Brain microvascular endothelial cell (primary cell): ENCODE results near the gene S100A16.

Experiments
- DNase-seq: peaks from one replicate; pipeline ENCODE4 v3.0.0-alpha.2; 2020
- H3K27ac ChIP-seq: fragments of 250-450 bp; sonication (Bioruptor Pico); 2 replicates; pipeline ENCODE4 v1.5.1; 2020; ENCODE audit warnings: mild to moderate bottlenecking, moderate library complexity
- H3K27me3 ChIP-seq: fragments of 250-450 bp; sonication (Bioruptor Pico); replicated peaks from 2 replicates; pipeline ENCODE4 v1.5.1; 2020; ENCODE audit warnings: mild to moderate bottlenecking
- H3K36me3 ChIP-seq: fragments of 250-450 bp; sonication (Bioruptor Pico); replicated peaks from 2 replicates; pipeline ENCODE4 v1.5.1; 2020; ENCODE audit warnings: mild to moderate bottlenecking
- H3K4me3 ChIP-seq: 2 replicates; pipeline ENCODE4 v1.5.1; 2011; ENCODE audit warnings: low read depth, mild to moderate bottlenecking, control low read depth, low read length, moderate library complexity
- in situ Hi-C: cut with HindIII; loops from 2 replicates; pipeline ENCODE4 v1.10.0; 2017; ENCODE audit warnings: low sequenced_read_pairs, low pct_ligation_motif_present
- TF ChIP-seq, protein P1 (sequence below): IDR thresholded peaks from 2 replicates; pipeline ENCODE4 v1.5.1; 2011; ENCODE audit warnings: low read depth, mild to moderate bottlenecking, moderate library complexity, low read length, control low read depth, inconsistent platforms; ENCODE audit errors: missing control alignments

Gene S100A16

DNA sequence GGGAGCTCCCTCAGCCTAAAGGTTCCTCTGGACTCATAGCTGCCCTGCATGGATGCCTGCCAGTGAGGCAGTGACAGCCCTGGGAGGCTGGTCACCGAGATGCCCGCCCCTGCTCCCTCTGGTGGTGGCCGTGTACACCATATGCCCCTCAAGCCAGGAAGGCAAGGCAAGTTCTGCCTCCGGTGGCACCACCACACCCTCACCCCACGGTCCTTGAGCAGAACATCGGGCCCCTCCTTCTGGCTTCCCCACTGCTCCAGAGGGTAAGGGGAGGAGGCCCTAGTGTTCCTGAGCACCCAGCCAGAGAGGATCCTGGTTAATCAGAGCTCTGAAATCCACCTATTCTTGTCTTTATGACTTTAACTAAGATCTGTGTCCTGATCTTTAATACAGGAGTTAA, 4.7 kb upstream of the S100A16 start:
- DNase-seq: no peak
- H3K36me3 ChIP-seq: peaks cover 28% of the 10 kb centered on the region
- in situ Hi-C loops: no loop called here
- H3K27me3 ChIP-seq: no peaks in the 10 kb centered on the region
- no peak overlapping the region for H3K4me3 ChIP-seq
- no peak overlapping the region for H3K27ac ChIP-seq
- TF ChIP-seq, protein P1, sequence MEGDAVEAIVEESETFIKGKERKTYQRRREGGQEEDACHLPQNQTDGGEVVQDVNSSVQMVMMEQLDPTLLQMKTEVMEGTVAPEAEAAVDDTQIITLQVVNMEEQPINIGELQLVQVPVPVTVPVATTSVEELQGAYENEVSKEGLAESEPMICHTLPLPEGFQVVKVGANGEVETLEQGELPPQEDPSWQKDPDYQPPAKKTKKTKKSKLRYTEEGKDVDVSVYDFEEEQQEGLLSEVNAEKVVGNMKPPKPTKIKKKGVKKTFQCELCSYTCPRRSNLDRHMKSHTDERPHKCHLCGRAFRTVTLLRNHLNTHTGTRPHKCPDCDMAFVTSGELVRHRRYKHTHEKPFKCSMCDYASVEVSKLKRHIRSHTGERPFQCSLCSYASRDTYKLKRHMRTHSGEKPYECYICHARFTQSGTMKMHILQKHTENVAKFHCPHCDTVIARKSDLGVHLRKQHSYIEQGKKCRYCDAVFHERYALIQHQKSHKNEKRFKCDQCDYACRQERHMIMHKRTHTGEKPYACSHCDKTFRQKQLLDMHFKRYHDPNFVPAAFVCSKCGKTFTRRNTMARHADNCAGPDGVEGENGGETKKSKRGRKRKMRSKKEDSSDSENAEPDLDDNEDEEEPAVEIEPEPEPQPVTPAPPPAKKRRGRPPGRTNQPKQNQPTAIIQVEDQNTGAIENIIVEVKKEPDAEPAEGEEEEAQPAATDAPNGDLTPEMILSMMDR: no peak

DNA sequence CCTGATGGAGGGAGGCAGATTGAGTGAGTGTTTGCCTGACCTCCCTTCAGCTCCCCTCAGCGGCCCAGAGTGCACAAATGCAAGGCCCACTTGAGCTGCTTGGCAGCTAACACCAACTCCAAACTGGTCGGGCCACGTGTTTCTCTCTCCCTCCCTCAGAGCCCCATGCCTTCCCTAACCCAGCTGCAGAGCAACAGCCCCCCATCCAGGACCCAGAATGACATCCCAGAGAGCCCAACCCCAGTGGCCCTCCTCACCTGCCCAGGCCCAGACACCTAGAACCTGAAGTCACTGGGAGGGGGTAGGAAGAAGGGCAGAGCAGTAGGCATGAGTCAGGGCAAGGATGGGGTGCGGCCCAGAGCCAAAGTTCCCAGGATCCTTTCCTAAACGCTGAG, 4.0 kb upstream of the S100A16 start:
- Histone ChIP-seq H3K27me3 (no peaks in the 10 kb centered on the region), H3K27ac (no peak overlapping the region), H3K36me3 (peaks cover 20% of the 10 kb centered on the region), H3K4me3 (no peak overlapping the region)
- DNase-seq: no peak
- in situ Hi-C loops: no loop called here
- TF ChIP-seq, protein P1: no peak

DNA sequence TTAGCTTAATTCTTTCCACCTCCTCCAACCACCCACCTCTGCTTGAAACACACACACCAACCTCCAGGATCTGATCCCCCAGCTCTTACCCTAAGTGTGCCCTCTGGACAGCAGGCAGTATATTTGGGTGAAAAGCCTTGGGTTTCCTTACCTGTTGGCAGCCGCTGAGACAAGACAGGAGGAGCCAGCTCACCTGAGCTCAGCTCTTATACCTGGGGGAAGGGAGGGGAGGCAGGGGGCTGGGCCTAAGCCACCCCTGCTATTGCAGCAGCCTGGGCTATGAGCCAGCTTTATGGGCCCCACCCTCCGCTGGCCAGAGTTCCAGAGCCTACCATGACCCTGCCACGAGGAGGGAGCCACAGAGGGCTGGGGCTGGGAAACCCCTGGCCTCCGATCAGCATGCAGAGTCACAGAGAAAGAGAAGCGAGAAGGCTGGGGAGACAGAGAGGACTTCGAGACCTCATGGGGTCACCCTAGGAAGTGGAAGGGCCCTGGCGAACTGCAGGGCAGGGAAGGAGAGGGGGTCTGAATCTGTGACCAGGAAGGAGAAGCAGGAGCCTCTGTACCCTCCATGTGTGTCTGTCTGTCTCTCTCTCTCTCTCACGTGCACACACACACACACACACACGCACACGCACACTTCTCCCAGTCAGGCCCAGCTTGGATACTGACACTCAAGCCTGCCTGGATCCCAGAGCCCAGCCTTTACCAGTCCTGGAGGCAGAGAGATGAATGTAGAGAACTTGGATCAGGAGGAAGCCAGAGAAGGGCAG, 3.4 kb upstream of the S100A16 start, which contains the start of gene S100A14:
Gene S100A14 (minus strand): TSS at position 182 of the 773 bp plus-strand sequence. CDS start 467 bp downstream, outside the sequence.
- H3K27ac ChIP-seq: no peak within 1 kb of the TSS
- H3K36me3 ChIP-seq: peaks cover 19% of the 10 kb centered on the region
- H3K4me3 ChIP-seq: no peak within 1 kb of the TSS
- no peaks in the 10 kb centered on the region for H3K27me3 ChIP-seq
- DNase-seq: no peak
- TF ChIP-seq, protein P1: no peak
- in situ Hi-C loops: no loop called here

DNA sequence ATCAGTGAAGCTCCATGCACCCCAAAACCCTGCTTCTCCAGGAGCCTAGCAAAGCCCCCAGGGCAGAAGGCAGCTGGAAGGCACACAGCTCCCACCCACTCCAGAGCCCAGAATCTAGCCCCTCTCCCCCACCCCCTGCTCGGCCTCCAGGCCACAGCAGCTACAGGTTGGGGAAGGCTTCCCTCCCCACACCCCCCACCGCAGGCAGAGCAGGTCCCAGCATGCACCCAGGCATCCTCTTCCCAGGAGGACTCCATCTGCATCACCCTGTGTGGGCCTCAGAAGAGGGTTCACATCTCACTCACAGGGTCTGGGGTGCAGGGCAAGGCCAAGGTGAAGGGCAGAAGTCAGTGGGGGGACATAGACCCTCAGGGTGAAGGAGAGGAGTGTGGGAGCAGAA, 2.5 kb upstream of the S100A16 start:
- TF ChIP-seq, protein P1: no peak
- DNase-seq: no peak
- Histone ChIP-seq H3K27me3 (no peaks in the 10 kb centered on the region), H3K36me3 (peaks cover 16% of the 10 kb centered on the region), H3K27ac (no peak overlapping the region), H3K4me3 (no peak overlapping the region)
- in situ Hi-C loops: no loop called here

DNA sequence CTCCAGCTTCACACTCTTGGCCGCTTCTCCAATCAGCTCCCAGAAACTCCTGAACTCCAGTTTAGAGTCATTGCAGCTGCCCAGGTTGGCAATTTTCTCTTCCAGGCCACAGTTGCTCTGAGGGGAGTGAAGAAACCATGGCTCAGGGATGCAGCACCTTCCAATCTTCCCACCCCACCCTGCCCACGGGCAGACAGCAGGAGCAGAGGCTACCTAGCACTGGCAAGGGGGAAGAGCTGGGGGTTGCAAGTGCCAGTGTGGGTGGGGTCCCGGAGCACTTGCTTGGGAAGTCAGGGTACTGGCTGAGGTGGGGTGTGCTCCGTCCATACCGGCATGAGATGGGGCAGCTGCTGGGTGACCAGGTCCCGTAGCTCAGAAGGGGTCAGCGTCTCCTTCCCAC, 2.0 kb upstream of the S100A16 start:
- peaks cover 12% of the 10 kb centered on the region for H3K36me3 ChIP-seq
- TF ChIP-seq, protein P1: no peak
- in situ Hi-C loops: no loop called here
- DNase-seq: no peak
- no peak overlapping the region for H3K4me3 ChIP-seq
- H3K27me3 ChIP-seq: no peaks in the 10 kb centered on the region
- H3K27ac ChIP-seq: no peak overlapping the region
